Measurements from ENCODE around the gene TMBIM1. TPM values are rescaled to one million over a fixed set of nuclear protein-coding genes. Genes with fewer than 3 reads are reported as not detected.

The TMBIM1 gene
- polyA plus RNA-seq, 1 of the 3 experiments (the other 2 are of a cell fraction): 7.8 TPM

DNA sequence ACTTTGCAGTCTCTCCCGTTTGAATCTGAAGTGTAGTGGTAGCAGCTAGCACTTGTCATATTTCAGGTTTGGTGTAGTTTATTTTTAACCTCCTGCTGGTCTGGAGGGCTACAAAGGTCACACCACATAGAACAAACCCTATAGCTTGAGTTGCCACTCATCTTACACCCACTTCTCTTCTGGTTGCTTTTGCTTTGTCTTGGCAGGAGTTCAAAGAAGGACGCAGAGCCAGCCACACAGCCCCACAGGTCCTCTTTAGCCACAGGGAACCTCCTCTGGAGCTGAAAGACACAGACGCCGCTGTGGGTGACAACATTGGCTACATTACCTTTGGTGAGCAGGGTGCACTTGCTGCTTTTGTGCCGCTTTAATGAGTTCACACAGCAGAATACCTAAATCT lies 47.1 kb downstream of the TMBIM1 start:
- Histone ChIP-seq H2AFZ (ENCODE audit: low read depth) (no peak overlapping the region), H3F3A (replicated peaks; ENCODE audit: insufficient read depth) (peaks cover 11% of the 10 kb centered on the region), H3K36me3 (replicated peaks in 1 of 2; ENCODE audit: control insufficient read depth in 1 of 2, insufficient read depth in 2 of 2, low read length in 1 of 2) (peaks cover 81 to 99% of the 10 kb centered on the region in 2 experiments), H4K20me1 (ENCODE audit: insufficient read depth) (0 out of 2 replicates have a peak, but pooled peaks cover 7% of the 10 kb centered on the region), H3K4me1 (ENCODE audit: control insufficient read depth in 1 of 2, insufficient read depth in 2 of 2, low read depth in 1 of 2, low read length in 1 of 2) (no peaks in the 10 kb centered on the region), H3K4me3 (ENCODE audit: low read depth in 2 of 2, low read length in 1 of 2) (no peak overlapping the region), H3K9me3 (no peaks in the 10 kb centered on the region), H3K4me2 (no peak overlapping the region), H3K27ac (ENCODE audit: low read depth in 2 of 2, low read length in 1 of 2) (no peak overlapping the region), H3K9me2 (no peaks in the 10 kb centered on the region), H3K27me3 (ENCODE audit: insufficient read depth) (no peaks in the 10 kb centered on the region), H3K9ac (no peak overlapping the region), H3K79me2 (ENCODE audit: insufficient read depth) (peaks cover 70% of the 10 kb centered on the region; the same call in 1 of the 2 replicates)
- POLR2A ChIA-PET: no interaction called here
- no peak for DNase-seq
- TF ChIP-seq FOXJ3 (CRISPR knock-in tag; IDR thresholded peaks at IDR 0.05): no peak
- TF ChIP-seq POLR2AphosphoS5 (IDR thresholded peaks at IDR 0.05; ENCODE audit: low read depth, low read length): no peak
- TF ChIP-seq RFX5 (IDR thresholded peaks at IDR 0.05; ENCODE audit: low read length): no peak
- no peak for TF ChIP-seq MEF2A (IDR thresholded peaks at IDR 0.05; ENCODE audit: borderline replicate concordance, low read depth)
- TF ChIP-seq EP300 (IDR thresholded peaks at IDR 0.05; ENCODE audit: borderline replicate concordance in 1 of 2, low read depth in 1 of 2, low read length in 1 of 2): no peak
- no peak for TF ChIP-seq TCF12 (IDR thresholded peaks at IDR 0.05)
- no peak for TF ChIP-seq NFIC (IDR thresholded peaks at IDR 0.05; ENCODE audit: borderline replicate concordance)
- TF ChIP-seq, protein P1, sequence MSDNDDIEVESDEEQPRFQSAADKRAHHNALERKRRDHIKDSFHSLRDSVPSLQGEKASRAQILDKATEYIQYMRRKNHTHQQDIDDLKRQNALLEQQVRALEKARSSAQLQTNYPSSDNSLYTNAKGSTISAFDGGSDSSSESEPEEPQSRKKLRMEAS (IDR thresholded peaks at IDR 0.05; ENCODE audit: low read depth): no peak
- no peak for TF ChIP-seq TEAD4 (IDR thresholded peaks at IDR 0.05; ENCODE audit: borderline replicate concordance, insufficient read depth)
- TF ChIP-seq CHD2 (IDR thresholded peaks at IDR 0.05; ENCODE audit: low read length, partially characterized antibody): no peak
- no peak for TF ChIP-seq MXI1 (IDR thresholded peaks at IDR 0.05; ENCODE audit: low read depth, low read length)
- no peak for TF ChIP-seq SMC3 (IDR thresholded peaks at IDR 0.05; ENCODE audit: low read depth, low read length)
- WGBS (ENCODE audit: low lambda C conversion rate): 95% methylated on average over 5 of the region's 5 CpGs
- CTCF ChIA-PET: interaction anchor here (5.7 kb wide), 1 partner anchor 13 kb away, joined by 34 read pairs; no protein-coding TSS in a partner anchor

DNA sequence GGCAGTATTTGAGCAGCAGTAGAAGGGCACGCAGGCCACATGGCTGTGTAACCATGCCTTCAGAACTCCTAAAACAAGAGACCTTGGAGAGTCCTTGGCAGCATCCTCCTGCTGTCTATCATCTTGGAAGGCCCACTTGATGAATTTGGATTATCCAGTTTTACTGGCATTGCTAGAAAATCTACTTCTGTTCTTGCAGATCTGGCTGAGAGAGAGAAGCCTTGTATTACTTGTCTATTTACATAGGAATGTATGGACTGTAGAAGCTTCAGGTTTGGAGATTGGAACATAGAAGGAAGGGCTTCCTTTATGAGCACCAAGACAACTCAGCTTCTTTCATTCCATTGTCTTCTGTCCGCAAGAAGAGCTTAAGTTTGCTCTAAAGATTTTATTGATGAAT lies 47.6 kb downstream of the TMBIM1 start:
- no peak overlapping the region for H3K4me3 ChIP-seq (ENCODE audit: low read depth in 2 of 2, low read length in 1 of 2)
- no peaks in the 10 kb centered on the region for H3K9me3 ChIP-seq
- ChIA-PET POLR2A (no interaction called here), CTCF (interaction anchor here (1.1 to 5.7 kb wide), 3 partner anchors 14 to 26 kb away, joined by 4 to 34 read pairs (median 4); partner anchors contain the start of genes AAMP and PNKD)
- no peak overlapping the region for H2AFZ ChIP-seq (ENCODE audit: low read depth)
- no peaks in the 10 kb centered on the region for H3K27me3 ChIP-seq (ENCODE audit: insufficient read depth)
- H3K36me3 ChIP-seq (replicated peaks in 1 of 2; ENCODE audit: control insufficient read depth in 1 of 2, insufficient read depth in 2 of 2, low read length in 1 of 2): peaks cover 77 to 97% of the 10 kb centered on the region in 2 experiments
- no peak for DNase-seq
- no peak overlapping the region for H3K9ac ChIP-seq
- H3K27ac ChIP-seq (ENCODE audit: low read depth in 2 of 2, low read length in 1 of 2): no peak overlapping the region
- no peaks in the 10 kb centered on the region for H3K4me1 ChIP-seq (ENCODE audit: control insufficient read depth in 1 of 2, insufficient read depth in 2 of 2, low read depth in 1 of 2, low read length in 1 of 2)
- H3K4me2 ChIP-seq: no peak overlapping the region
- peaks cover 7% of the 10 kb centered on the region for H3F3A ChIP-seq (replicated peaks; ENCODE audit: insufficient read depth)
- no peak for TF ChIP-seq TAF1 (IDR thresholded peaks at IDR 0.05; ENCODE audit: borderline replicate concordance, low read depth, low read length)
- TF ChIP-seq, protein P1 (IDR thresholded peaks at IDR 0.05; ENCODE audit: low read depth): no peak
- H3K79me2 ChIP-seq (ENCODE audit: insufficient read depth): peaks cover 74% of the 10 kb centered on the region
- WGBS (ENCODE audit: low lambda C conversion rate): 97% methylated on average over 2 of the region's 2 CpGs
- H4K20me1 ChIP-seq (ENCODE audit: insufficient read depth): 0 out of 2 replicates have a peak, but pooled peaks cover 7% of the 10 kb centered on the region
- H3K9me2 ChIP-seq: no peaks in the 10 kb centered on the region
